DND-41 (cell line): Measurements from ENCODE around the gene FTH1.

ENCODE experiments used
- ATAC-seq: fragments of 200-7000 bp; cut with Tn5 transposase; 3 replicates; pipeline ENCODE4 v1.9.1; 2021; ENCODE audit warnings: low read depth; ENCODE audit not compliant: insufficient read depth
- DNase-seq: peaks from one replicate; pipeline ENCODE4 v3.0.0-alpha.2; 2020
- H2AFZ ChIP-seq: 2 replicates; pipeline ENCODE4 v1.6.0; 2012; ENCODE audit warnings: low read depth, low read length
- H3K27ac ChIP-seq: 2 replicates; pipeline ENCODE4 v1.5.1; 2012; ENCODE audit warnings: low read length, inconsistent platforms
- H3K27me3 ChIP-seq: fragments of 200-600 bp; sonication (generic); 2 replicates; pipeline ENCODE4 v1.6.0; 2012; ENCODE audit warnings: low read length, mild to moderate bottlenecking, inconsistent platforms; ENCODE audit not compliant: insufficient read depth, poor library complexity
- H3K36me3 ChIP-seq: 2 replicates; pipeline ENCODE4 v1.5.1; 2012; ENCODE audit warnings: low read length, inconsistent platforms; ENCODE audit not compliant: insufficient read depth
- H3K4me1 ChIP-seq: 2 replicates; pipeline ENCODE4 v1.5.1; 2012; ENCODE audit warnings: mild to moderate bottlenecking, low read length; ENCODE audit not compliant: insufficient read depth
- H3K4me2 ChIP-seq: 2 replicates; pipeline ENCODE4 v1.6.0; 2012; ENCODE audit warnings: mild to moderate bottlenecking, moderate library complexity, low read length, inconsistent platforms; ENCODE audit not compliant: insufficient read depth
- H3K4me3 ChIP-seq, 2 experiments: fragments of 200-600 bp in 1 of 2; shearing (Covaris generic) in 1 of 2; 2 replicates each; pipeline ENCODE4 v1.5.1; 2012 to 2016; ENCODE audit warnings: inconsistent platforms in 2 of 2, low read length in 2 of 2, mild to moderate bottlenecking in 2 of 2, low read depth in 1 of 2, moderate library complexity in 1 of 2
- H3K79me2 ChIP-seq: 2 replicates; pipeline ENCODE4 v1.6.0; 2012; ENCODE audit warnings: low read length, inconsistent platforms; ENCODE audit not compliant: insufficient read depth
- H3K9ac ChIP-seq: 2 replicates; pipeline ENCODE4 v1.6.0; 2012; ENCODE audit warnings: low read depth, mild to moderate bottlenecking, inconsistent platforms, low read length, moderate library complexity
- H3K9me3 ChIP-seq: 2 replicates; pipeline ENCODE4 v1.5.1; 2012; ENCODE audit warnings: low read length, moderate library complexity, mild to moderate bottlenecking, inconsistent platforms; ENCODE audit not compliant: insufficient read depth, severe bottlenecking
- H4K20me1 ChIP-seq: 2 replicates; pipeline ENCODE4 v1.6.0; 2012; ENCODE audit warnings: low read length; ENCODE audit not compliant: insufficient read depth
- CTCF ChIP-seq: IDR thresholded peaks from 2 replicates; pipeline ENCODE4 v1.5.1; 2012; ENCODE audit warnings: borderline replicate concordance, low read length, moderate library complexity, mild to moderate bottlenecking; ENCODE audit not compliant: poor library complexity, severe bottlenecking; ENCODE audit errors: extremely low read depth
- EZH2 ChIP-seq: IDR thresholded peaks from 3 replicates; pipeline ENCODE4 v1.6.1; 2012; ENCODE audit warnings: borderline replicate concordance, low read depth, mild to moderate bottlenecking, moderate library complexity, low read length, inconsistent platforms; ENCODE audit not compliant: severe bottlenecking

The FTH1 gene

GRCh38 chr11:61973476-61974162 is 6.2 kb upstream of the FTH1 start:
- no peak overlapping the region for H3K27ac ChIP-seq
- no peak for DNase-seq
- no peak for ATAC-seq
- no peaks in the 10 kb centered on the region for H3K79me2 ChIP-seq
- H3K4me1 ChIP-seq: peaks cover 22% of the 10 kb centered on the region
- no peak overlapping the region for H2AFZ ChIP-seq
- H3K4me3 ChIP-seq: no peak overlapping the region
- TF ChIP-seq EZH2 (no peak), CTCF (no peak)
- H3K9me3 ChIP-seq: no peaks in the 10 kb centered on the region
- no peaks in the 10 kb centered on the region for H3K27me3 ChIP-seq
- no peaks in the 10 kb centered on the region for H4K20me1 ChIP-seq
- no peaks in the 10 kb centered on the region for H3K36me3 ChIP-seq
- no peak overlapping the region for H3K9ac ChIP-seq
- H3K4me2 ChIP-seq: no peak overlapping the region

DNA sequence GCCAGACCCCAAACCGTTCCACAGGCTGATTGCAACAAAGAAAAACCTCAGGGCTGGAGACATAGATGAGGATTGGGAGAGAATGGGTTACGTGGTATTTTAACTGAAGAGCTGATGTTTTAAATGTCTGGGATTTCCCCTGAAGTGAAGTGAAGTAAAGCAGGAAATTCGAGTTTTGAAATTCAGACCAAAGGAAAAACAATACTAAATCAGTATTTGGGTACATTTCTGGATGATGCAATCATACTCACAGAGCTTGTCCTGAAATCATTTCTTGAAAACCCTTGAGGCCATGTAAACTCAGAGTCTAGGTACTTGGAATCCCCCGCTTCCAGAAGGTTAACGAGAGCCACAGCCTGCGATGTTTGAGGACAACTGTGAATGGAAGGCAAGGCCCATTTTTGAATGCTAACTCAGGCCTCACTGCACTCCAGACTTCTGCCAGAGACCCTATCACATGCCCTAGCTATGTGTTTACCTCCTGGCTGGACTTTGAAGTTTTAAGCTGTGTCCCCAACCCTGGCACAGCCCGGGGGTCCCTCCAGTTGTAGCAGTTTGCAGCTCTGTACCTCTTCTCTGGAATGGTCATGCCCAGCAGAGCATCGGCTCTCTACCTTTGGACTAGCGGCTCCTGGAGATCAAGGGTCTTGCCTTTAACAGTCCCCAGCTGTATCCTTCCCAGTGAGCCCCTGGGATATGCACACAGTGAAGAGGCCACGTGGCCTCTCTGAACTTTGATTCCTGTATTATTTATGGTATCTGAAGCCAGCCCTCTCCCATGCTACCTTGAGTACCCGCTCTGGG is 5.4 kb upstream of the FTH1 start:
- H3K9me3 ChIP-seq: no peaks in the 10 kb centered on the region
- no peaks in the 10 kb centered on the region for H3K36me3 ChIP-seq
- H3K4me2 ChIP-seq: no peak overlapping the region
- H3K9ac ChIP-seq: no peak overlapping the region
- no peaks in the 10 kb centered on the region; the same call in 1 of the 2 replicates for H3K79me2 ChIP-seq
- H3K27me3 ChIP-seq: no peaks in the 10 kb centered on the region
- peaks cover 30% of the 10 kb centered on the region for H3K4me1 ChIP-seq
- TF ChIP-seq CTCF: no peak
- no peak for TF ChIP-seq EZH2
- no peaks in the 10 kb centered on the region for H4K20me1 ChIP-seq
- H2AFZ ChIP-seq: no peak overlapping the region
- no peak overlapping the region for H3K27ac ChIP-seq
- H3K4me3 ChIP-seq: no peak overlapping the region
- ATAC-seq (no peak), DNase-seq (no peak)

DNA sequence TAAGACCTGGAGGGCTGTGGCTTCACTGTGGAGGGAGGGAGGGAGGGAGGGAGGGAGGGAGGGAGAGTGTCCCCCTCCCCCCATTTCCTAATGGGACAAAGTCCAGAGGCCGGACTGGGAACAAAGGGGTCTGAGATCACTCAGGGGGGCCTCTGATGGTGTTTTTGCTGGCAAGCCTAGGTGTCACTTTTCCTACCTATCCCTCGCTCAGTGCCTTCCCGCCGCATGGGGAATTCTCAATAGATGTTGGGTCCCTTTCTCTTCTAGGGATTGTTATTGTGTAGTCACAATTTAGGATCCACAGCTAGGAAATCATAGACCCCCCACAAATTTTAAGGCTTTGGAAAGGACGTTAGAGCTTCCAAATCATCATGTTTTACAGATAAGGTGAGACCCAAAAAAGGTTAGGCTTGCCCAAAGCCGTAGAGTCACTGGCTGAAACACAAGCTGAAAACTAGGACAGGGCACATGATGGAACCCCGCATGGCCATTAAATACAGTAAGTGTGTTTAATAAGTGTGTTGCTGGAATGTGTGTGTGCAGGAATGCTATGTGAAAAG is 4.8 kb upstream of the FTH1 start:
- Histone ChIP-seq H3K79me2 (peaks cover under 1% of the 10 kb centered on the region; the same call in 1 of the 2 replicates), H3K4me2 (no peak overlapping the region), H3K9ac (no peak overlapping the region), H3K9me3 (no peaks in the 10 kb centered on the region), H3K4me1 (peaks cover 31% of the 10 kb centered on the region), H3K27ac (no peak overlapping the region), H3K27me3 (no peaks in the 10 kb centered on the region), H2AFZ (no peak overlapping the region), H3K36me3 (no peaks in the 10 kb centered on the region), H3K4me3 (no peak overlapping the region), H4K20me1 (no peaks in the 10 kb centered on the region)
- DNase-seq (no peak), ATAC-seq (no peak)
- TF ChIP-seq CTCF (no peak), EZH2 (no peak)
